HG02973 (cell line): Measurements from ENCODE around the gene PDE7B.
"Not testable (repeated sequence)": the region's sequence is repeated elsewhere in the genome, so short reads cannot be mapped to it uniquely, and the experiment has no call there.

ENCODE experiments used
- ATAC-seq: cut with Tn5 transposase; IDR thresholded peaks from one replicate; pipeline ENCODE4 v1.9.1; 2021; ENCODE audit warnings: moderate library complexity; ENCODE audit not compliant: unreplicated experiment

Gene PDE7B

DNA sequence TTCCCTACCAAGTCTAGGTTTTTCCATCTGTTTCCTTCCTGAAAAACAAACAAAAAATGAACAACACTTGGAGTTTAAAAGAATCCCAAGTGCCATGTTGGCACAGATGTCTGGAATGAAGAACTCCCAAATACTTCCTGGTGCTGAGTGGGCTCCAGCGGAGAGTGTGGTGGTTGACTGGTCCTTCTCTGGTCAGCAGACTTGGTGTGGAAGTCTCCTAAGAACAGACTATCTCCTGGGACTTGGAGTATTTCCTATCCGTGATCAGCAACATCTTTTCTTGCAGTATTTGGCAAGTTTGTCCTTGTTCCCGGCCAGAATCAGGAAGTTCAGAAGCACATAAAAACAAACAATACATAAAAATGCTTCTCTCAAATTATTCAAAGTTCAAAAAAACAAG lies 244.5 kb downstream of the PDE7B start:
- ATAC-seq = no peak

DNA sequence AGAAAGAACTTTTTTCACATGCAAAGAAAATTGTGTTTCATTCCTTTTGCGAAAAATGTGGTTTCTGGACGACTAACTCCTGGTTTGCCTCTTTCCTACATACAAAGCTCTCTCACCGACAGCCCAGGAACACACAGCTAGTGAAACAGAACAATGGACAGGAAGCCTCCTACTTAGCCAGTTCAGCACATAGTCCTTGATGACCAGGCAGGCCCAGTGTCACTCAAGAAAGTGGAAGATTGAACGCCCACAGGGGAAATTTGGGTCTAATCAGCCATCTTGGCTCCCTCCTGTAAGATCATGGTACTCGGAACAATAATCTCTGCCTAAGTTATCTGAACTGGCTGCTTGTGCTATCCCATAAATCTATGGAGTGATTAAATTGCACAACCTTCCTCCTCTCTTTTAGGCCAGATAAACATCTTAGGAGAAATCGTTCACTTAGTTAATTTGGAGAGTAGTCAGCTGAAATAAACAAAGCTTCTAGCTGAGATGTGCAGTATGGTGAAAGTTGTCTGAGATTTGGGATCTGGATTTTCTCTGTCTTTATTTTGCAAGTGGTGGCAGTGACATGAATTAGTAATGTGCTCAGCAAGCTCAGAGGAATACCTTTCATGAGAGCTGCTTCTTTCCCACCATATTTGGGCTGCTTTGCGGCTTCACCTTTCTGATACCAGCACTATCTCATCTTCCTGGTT lies 251.6 kb downstream of the PDE7B start:
- no peak for ATAC-seq

DNA sequence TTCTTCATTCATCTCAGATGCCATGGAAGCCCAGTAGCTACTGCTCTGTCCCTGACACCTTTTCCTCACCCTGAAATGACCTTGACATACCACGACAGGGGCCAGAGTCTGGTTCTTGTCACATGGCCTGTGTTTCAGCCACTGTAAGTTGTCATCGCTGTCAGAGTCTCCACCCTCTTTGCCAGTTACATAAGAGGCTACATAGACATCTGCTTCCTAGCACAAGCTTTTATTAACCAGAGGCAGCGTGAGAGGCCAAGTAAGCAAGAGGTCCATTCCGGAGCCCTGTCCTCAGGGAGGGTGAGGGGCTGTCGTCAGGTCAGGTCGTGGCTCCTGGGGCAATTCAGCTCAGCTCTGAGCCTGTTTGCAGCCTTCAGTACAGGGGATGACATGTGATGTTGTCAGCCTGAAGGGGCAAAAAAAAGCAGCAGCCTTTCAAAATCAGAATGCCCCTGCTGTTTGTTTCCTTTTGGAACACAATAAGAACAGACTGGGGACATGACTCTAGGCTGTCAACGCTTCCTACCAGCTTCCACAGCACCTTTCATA lies 252.3 kb downstream of the PDE7B start:
- ATAC-seq = no peak

DNA sequence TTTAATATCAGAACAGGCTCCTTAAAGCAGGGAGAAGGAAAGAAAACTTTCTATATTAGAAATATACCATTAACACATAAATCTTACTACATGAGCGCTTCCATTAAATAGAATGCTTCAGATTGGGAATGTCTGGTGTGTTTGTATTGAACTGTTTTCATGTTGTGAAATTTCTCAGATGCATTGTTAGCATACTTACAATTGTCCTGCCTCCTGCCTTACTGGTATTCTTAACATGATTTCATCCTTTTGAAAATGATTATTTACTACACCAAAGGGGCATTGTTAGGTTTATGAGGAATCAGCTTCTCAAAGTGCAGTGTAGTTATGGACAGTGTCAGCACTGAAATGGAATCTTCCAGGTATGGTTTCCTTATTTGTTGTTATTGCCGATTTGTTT lies 253.1 kb downstream of the PDE7B start:
- ATAC-seq = no peak

DNA sequence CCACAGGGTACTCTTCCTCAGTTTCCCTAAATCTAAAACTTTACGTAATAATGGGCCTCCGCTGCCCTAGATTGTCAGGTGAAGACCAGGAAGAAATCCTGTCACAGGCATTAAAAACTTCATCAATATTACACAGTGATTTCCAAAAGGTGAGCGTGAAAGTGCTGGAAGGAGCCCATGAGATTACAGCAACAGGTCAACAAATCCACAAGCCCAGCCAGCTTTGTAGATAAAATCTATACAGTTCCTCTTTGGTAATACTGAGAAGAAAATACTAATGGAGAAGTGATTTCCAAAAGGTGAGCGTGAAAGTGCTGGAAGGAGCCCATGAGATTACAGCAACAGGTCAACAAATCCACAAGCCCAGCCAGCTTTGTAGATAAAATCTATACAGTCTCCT lies 254.3 kb downstream of the PDE7B start:
- ATAC-seq = not testable (repeated sequence)

DNA sequence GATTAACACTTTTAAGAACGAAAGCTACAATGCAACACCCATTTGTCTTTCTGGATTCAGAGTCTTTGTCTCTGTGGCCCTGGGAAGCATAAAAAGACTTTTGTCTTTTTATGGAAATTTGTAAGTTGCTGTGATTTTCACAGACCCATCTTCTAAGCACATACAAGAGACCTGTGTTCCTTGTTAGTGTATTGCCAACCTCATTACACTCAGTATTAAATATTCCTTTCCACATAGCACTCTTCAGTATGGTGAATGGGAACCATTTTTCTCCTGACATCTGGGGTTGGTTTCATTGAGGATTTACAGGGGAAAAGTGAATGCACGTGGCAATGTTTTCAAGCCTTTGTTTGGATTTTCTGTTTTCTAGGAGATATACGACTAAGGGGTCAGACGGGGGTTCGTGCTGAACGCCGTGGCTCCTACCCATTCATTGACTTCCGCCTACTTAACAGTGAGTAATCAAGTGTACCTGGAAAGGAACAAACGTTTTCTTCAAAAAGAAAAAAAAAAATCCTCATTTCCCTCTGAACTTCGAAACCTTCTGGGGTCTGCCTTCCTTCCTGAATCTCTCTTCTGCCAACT lies 257.0 kb downstream of the PDE7B start:
- ATAC-seq = no peak

DNA sequence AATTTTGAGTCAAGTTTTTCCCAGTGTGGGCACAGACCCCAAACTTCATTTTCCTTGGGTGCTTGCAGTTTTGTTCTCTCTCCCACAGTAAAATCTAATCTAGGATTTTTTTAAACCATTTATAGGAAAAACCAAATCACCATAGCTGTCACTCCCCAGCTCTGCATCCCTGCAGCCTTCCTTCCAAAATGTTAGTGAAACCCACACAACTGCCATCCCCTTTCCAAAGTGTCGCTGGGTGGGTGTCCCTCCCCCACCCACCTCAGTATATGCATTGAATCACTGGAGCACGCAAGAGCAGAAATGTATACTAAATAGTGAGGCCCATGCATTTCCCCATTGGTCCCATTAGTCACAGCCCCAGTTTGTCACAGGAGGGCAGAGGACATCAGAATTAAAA lies 260.3 kb downstream of the PDE7B start:
- no peak for ATAC-seq

DNA sequence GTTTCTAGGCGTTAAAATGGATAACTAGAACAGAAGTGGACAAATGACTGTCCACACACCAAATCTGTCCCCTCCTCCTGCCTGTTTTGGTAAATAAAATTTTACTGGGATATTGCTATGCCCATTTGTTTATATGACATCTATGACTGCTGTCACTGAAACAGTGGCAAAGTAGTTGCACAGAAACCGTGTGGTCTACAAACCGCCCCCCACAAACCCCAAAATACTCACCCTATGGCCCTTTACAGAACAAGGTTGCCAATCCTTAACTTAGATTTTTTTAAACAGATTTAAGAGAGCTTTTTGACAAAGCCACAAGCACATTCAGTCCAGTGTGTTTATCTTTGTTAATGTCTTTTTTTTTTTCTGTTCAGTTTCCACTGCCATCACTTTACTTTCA lies 260.8 kb downstream of the PDE7B start:
- ATAC-seq = no peak

DNA sequence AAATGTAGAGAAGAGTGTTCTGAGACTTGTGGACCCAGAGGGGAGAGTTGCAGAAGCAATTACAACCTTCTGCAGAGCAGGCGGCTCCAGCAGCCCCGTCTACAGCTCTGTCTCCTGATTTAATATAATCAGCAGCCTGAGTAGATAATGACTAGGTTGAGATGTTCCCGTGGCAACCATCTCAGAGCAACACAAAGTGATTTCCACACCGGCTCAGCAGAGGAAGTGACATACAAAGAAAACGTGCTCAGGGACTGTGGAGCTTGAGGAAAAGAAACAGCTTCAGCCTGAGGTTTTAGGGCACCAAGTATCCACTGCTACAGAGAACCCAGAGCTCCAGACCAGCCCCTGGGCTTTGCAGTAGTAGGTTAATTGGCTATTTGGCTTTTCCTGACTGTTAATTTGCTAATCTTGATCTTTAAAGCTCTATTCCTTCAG lies 262.3 kb downstream of the PDE7B start:
- no peak for ATAC-seq

DNA sequence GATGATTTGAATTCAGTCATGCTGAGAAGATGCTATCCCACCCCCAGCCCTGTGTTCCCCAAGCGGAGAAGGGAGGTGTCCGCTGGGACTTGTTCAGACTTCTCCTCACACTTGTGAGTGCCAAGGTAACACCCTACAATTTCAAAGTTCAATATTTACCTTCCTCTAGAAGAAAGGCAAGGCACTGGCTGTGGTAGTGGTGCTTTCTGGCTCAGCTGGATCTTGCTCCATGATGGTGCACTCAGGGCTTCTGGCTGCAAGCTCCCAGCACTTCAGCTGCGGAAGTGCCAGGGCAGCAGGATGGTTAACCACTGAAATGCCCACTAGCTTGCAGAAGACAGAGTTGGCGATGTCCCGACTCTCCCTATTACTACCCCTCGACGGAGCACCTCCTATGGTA lies 263.2 kb downstream of the PDE7B start:
- no peak for ATAC-seq

DNA sequence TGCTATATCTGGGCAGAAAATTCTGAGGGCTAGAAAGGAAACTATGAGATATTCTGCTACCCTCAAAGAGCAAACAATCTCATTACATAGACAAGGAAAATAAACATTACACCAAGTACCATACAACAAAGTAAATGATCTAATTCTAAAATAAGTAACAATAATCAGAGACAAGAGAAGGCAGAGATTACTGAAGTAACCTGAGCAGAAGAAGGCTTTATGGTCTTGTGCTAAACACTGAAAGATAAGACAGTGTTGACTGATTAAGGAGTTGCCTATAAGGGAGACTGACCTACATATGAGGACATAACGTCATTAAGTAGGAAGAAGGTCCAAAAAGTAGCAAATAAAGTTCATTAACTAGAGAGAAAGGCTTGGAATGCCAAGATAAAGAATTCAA lies 264.4 kb downstream of the PDE7B start:
- ATAC-seq = no peak

DNA sequence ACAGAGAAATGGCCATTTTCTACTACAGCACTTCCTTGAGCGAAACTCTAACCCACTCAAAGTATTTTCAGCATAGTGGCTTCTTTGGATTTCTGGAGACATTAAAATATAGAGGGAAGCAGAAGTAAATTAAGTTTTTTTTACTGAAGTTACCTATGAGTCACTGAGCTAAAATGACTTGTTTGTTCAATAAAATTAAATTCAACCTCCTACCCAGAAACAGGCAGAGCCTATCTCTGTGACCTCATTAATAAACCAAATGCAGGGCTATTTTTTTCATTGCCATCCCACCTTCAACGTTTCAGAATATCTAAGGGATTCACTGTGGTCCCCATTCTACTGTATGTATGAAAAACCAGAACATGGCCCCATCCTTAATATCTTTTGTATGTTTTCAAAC lies 265.6 kb downstream of the PDE7B start:
- no peak for ATAC-seq

DNA sequence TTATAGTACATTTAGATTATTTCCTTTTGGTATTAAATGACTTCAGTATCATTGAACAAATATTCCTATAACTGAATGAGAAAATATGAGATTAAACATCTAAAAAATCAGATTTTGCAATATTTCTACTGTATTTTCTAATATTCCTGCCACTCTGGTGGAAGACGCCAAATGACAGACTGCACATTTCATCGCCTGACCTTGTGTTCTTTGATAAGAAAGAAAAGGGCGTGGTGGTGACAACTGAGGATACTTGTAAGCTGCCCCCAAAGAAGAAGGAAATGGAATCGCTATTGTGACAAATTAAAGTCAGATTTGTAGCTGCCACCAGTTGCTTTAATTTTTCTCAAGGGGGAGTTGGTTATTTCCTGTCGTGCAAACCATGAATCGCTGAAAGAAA lies 267.3 kb downstream of the PDE7B start:
- ATAC-seq = no peak

DNA sequence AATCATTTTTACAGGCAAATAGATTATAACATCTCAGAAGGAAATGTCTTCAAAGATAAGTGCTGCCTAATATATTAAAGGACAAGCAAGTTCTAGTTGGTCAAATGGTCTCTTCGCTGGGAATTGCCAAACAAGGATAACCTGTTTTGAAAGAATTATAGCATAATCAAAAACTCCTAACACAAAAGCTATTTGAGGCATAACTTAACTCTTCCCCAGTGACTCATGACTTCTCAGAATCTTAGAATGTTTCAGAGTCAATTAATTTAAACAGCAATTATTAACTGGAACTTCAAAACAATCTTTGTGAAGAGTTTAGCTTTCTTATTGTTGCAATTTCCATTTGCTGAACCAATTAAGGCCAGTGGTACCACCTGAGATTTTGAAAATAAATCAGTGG lies 272.0 kb downstream of the PDE7B start:
- ATAC-seq = no peak

DNA sequence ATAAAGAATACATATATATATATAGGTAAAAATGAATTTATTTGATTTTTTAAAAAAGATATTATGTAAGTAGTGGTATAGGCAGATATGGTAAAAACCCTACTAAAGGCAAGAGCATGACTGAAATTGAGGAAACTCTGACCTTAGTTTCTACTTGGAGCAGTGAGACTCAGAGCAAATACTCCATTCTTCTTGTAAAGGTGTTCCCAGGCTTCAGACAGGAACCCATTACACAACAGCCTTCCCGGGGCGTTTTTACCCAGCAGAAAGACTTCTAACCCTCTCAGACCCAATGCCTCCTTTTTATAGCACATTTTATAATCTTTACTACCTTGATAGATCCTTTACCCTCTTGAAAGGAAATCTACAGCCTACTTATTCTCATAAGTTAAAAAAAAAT lies 274.1 kb downstream of the PDE7B start:
- ATAC-seq = no peak

DNA sequence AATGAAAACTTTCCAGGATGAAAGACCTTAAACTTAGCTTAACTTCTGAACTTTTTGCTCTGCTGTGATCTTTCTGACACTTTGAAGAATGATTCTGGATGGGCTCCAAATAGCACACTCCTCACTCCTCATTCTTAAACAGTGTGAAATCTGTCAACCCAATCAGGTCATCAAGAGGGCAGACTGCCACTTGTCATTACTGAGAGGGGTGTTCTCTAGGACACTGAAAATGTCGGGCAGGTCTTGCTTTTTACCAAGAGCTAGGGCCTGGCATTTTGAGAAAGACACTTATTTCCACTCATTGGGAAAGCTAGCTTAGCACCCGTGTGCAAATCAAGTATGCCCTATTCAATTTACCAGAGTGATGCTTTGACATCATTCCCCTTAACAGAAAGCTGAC lies 276.4 kb downstream of the PDE7B start:
- no peak for ATAC-seq

DNA sequence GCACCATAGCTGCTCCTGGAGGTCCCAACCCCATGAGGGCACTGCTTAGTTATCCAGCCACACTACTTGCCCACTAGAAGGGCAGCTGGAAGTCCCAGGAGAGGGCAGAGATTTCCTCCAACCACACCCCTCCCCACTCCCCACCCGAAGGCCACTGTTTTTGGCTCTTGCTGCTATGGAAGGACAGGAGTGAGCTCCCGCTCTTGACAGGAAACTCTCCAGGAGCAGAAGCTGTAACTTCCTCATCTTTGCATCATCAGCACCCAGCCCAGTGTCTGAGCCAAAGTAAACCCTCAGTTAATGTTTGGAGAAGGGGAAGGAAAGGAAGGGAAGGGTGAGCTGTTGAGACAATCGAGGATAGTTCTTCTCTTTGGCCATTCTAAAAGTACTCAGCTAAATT lies 277.9 kb downstream of the PDE7B start:
- no peak for ATAC-seq

DNA sequence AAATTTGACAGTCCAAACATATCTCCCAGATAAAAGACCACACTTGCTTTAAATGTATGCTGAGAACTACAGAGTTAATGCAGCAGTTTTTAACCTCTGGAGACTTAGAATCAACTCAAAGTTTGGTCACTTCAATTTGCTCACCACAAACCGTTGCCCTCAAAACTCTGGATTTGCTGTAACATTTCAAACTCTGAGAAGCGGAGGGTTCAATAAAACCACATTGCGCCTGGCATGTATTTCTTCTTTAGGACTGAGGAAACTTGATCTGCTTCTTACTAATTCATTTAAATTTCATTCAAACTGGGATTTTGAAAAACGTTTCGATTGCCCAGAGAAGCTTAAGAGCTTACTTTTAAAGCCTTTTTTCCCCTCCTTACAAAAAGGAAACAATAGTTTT lies 282.8 kb downstream of the PDE7B start:
- ATAC-seq = no peak

DNA sequence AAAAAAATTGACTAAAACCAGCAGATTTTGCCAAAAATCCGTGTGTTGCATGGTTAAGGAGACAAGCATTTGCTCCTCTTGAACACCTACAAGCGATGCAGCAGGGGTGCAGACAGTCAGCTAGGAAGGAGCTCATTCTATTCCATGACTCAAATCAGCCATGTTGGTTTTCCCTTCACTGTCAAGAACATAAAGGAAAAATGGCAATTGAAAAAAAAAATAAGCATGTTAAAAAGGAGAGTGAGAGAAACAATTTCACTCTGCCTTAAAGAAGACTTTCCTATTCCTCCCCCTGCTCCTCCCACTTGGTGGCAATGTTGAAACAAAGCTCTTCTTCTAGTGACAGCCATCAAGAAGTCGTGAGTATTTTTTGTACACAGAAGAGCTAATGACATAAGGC lies 283.2 kb downstream of the PDE7B start:
- no peak for ATAC-seq

DNA sequence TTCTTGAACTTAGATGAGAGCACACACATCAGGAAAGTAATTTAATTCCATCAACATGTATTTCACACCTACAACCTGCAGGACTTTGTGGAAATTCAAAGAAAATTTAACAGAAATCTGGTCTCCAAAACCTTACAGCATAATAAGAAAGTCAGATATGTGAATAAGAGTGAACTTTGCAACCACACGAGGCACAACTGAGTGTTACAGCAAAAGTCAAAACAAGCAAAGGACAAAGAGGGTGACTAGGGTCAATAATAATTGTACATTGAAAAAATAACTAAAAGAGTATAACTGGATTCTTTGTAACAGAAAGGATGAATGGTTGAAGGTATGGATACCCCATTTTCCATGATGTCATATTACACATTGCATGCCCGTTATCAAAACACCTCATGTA lies 284.8 kb downstream of the PDE7B start:
- no peak for ATAC-seq

DNA sequence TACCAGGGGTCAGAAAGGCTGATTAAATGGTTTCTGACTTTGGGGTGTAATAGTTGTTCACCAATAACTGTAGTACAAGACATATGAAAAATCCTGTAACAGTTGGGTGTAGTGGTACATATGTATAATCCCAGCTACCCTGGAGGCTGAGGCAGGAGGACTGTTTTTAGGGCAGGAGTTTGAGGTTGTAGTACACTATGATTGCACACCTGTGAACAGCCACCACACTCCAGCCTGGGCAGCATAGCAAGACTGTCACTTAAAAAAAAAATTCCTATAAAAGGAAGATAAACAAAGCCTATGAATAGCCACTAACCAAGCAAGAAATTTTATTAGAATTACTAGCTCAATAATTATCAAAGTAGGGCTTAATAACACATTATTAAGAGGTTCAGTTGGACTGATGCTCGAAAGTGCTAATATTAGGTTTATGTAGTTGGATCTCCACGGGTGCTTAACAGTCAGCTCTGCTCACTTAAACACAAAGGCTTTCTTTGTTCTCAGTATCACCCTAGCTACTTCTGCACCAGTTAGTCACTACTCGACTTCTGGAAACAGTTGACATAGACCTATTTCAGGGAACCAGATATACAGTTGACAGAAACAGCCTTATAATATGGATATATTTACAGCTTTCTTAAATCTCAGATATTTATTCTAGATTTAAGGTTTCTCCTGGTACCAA lies 285.6 kb downstream of the PDE7B start:
- ATAC-seq = no peak

DNA sequence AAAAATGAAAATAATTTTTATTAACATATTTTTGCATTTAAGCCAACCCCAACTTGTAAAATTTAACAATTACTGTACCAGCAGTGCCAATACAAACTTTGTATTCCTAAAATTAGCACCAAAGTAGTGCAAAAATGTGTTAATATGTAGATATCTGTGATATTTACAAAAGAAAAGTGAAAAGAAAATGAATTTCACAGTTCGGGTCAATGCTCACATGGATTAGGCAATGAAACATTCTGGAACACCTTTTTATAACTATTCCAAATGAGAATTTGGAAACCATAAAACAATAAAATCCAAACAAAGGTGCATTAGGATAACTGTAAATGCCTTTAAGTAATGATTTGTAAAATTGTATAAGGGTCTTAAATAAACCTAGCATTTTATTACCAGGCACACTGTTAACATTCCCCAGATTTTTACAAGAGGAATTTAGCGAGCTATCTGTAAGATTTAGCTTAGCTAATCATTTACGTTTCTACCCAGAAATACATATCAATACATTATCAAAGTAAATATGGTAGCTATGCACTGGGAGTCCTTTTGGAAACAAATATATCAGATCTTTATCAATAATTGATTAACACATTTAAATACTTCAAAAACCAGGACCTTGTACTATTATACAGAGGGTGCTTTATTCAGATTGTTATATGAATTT lies 286.4 kb downstream of the PDE7B start:
- no peak for ATAC-seq
